NCI-H2081 treated with DMSO at 0.1 percent for 48 hours (cell line): ENCODE measurements around the gene ITPR3.

Experiments used
- DNase-seq: peaks from one replicate; lab custom pipeline; 2025; lab: John Stamatoyannopoulos, UW

Gene ITPR3

GRCh38 chr6:33686981-33687975 lies 66.2 kb downstream of the ITPR3 start:
- no peak for DNase-seq

GRCh38 chr6:33688006-33688405 lies 66.9 kb downstream of the ITPR3 start:
- no peak for DNase-seq

- DNase-seq = no peak
These were observed 67.5 kb downstream of the ITPR3 start for GRCh38 chr6:33688451-33689147.

- DNase-seq = no peak
These were observed 68.0 kb downstream of the ITPR3 start for GRCh38 chr6:33689148-33689494.

GRCh38 chr6:33689879-33690278 lies 68.8 kb downstream of the ITPR3 start:
- no peak for DNase-seq

- no peak for DNase-seq
These were observed 69.6 kb downstream of the ITPR3 start for GRCh38 chr6:33690766-33691165.

- DNase-seq = no peak
These were observed 70.4 kb downstream of the ITPR3 start for GRCh38 chr6:33691456-33692077.

GRCh38 chr6:33692078-33692759 lies 71.1 kb downstream of the ITPR3 start:
- no peak for DNase-seq

GRCh38 chr6:33692760-33693158 lies 71.6 kb downstream of the ITPR3 start:
- no peak for DNase-seq

GRCh38 chr6:33693186-33694105 lies 72.3 kb downstream of the ITPR3 start:
- DNase-seq = no peak

- DNase-seq = no peak
These were observed 73.3 kb downstream of the ITPR3 start for GRCh38 chr6:33694401-33694931.

- DNase-seq = no peak
These were observed 73.9 kb downstream of the ITPR3 start for GRCh38 chr6:33694977-33695376.

- no peak for DNase-seq
These were observed 74.3 kb downstream of the ITPR3 start for GRCh38 chr6:33695451-33695887.

- no peak for DNase-seq
These were observed 75.0 kb downstream of the ITPR3 start for GRCh38 chr6:33696076-33696475.

GRCh38 chr6:33696548-33697518 lies 75.7 kb downstream of the ITPR3 start:
- DNase-seq = peak; percentile 89

GRCh38 chr6:33697845-33698244 lies 76.7 kb downstream of the ITPR3 start:
- DNase-seq = no peak

GRCh38 chr6:33698494-33698893 lies 77.4 kb downstream of the ITPR3 start:
- DNase-seq = no peak

GRCh38 chr6:33699131-33699530 lies 78.0 kb downstream of the ITPR3 start:
- no peak for DNase-seq

GRCh38 chr6:33699739-33700138 lies 78.6 kb downstream of the ITPR3 start:
- no peak for DNase-seq
